Measurements from ENCODE around the gene CD81.
"Not testable (repeated sequence)": the region's sequence is repeated elsewhere in the genome, so short reads cannot be mapped to it uniquely, and the experiment has no call there.

The CD81 gene

GRCh38 chr11:2376751-2377451, at the start of gene CD81:
TSS of gene CD81 (plus strand) at chr11:2377310. CDS start at chr11:2377550, 240 bp downstream.
- DNase-seq (ENCODE audit: low read depth in 2 of 2): peak; percentile 49 to 50

- DNase-seq (ENCODE audit: low read depth in 2 of 2): no peak
These were observed 49.1 kb upstream of the CD81 start for GRCh38 chr11:2328021-2328420.

- no peak for DNase-seq (ENCODE audit: low read depth in 2 of 2)
These were observed 48.3 kb upstream of the CD81 start for GRCh38 chr11:2328656-2329354.

- DNase-seq (ENCODE audit: low read depth in 2 of 2): no peak
These were observed 47.6 kb upstream of the CD81 start for GRCh38 chr11:2329551-2329950.

- DNase-seq (ENCODE audit: low read depth in 2 of 2): no peak
These were observed 46.4 kb upstream of the CD81 start for GRCh38 chr11:2330696-2331095.

GRCh38 chr11:2331404-2331803, 45.7 kb upstream of the CD81 start:
- no peak for DNase-seq (ENCODE audit: low read depth in 2 of 2)

GRCh38 chr11:2332569-2332968, 44.5 kb upstream of the CD81 start:
- DNase-seq (ENCODE audit: low read depth in 2 of 2): not testable (repeated sequence)

- DNase-seq (ENCODE audit: low read depth in 2 of 2): not testable (repeated sequence)
These were observed 43.5 kb upstream of the CD81 start for GRCh38 chr11:2333486-2334205.

GRCh38 chr11:2335286-2335685, 41.8 kb upstream of the CD81 start:
- DNase-seq (ENCODE audit: low read depth in 2 of 2): not testable (repeated sequence)

GRCh38 chr11:2338760-2339159, 38.4 kb upstream of the CD81 start:
- not testable (repeated sequence) for DNase-seq (ENCODE audit: low read depth in 2 of 2)

- DNase-seq (ENCODE audit: low read depth in 2 of 2): no peak
These were observed 34.6 kb upstream of the CD81 start for GRCh38 chr11:2342557-2342956.

- DNase-seq (ENCODE audit: low read depth in 2 of 2): no peak
These were observed 34.1 kb upstream of the CD81 start for GRCh38 chr11:2342981-2343380.

- no peak for DNase-seq (ENCODE audit: low read depth in 2 of 2)
These were observed 33.6 kb upstream of the CD81 start for GRCh38 chr11:2343502-2343901.

GRCh38 chr11:2345050-2345449, 32.1 kb upstream of the CD81 start:
- DNase-seq (ENCODE audit: low read depth in 2 of 2): no peak

GRCh38 chr11:2346014-2346413, 31.1 kb upstream of the CD81 start:
- no peak for DNase-seq (ENCODE audit: low read depth in 2 of 2)

- DNase-seq (ENCODE audit: low read depth in 2 of 2): no peak
These were observed 30.4 kb upstream of the CD81 start for GRCh38 chr11:2346586-2347307.

GRCh38 chr11:2347308-2347830, 29.7 kb upstream of the CD81 start:
- DNase-seq (ENCODE audit: low read depth in 2 of 2): no peak

GRCh38 chr11:2348986-2349385, 28.1 kb upstream of the CD81 start:
- no peak for DNase-seq (ENCODE audit: low read depth in 2 of 2)

GRCh38 chr11:2351701-2352100, 25.4 kb upstream of the CD81 start:
- DNase-seq (ENCODE audit: low read depth in 2 of 2): no peak

GRCh38 chr11:2352420-2352819, 24.7 kb upstream of the CD81 start:
- DNase-seq (ENCODE audit: low read depth in 2 of 2): no peak

- DNase-seq (ENCODE audit: low read depth in 2 of 2): no peak
These were observed 22.0 kb upstream of the CD81 start for GRCh38 chr11:2355000-2355644.

All from activated CD4-positive, alpha-beta T cell treated with anti-CD3 and anti-CD28 coated beads for 24 hours (primary cell).